Measurements from ENCODE around the gene SLC34A2. TPM values are rescaled to one million over a fixed set of nuclear protein-coding genes. Genes with fewer than 3 reads are reported as not detected.
"Not testable (repeated sequence)": the region's sequence is repeated elsewhere in the genome, so short reads cannot be mapped to it uniquely, and the experiment has no call there.

Gene SLC34A2
- polyA plus RNA-seq, 1 donor from 2014 or later: not detected

GRCh38 chr4:25651682-25652081, 4.0 kb upstream of the SLC34A2 start:
- Mint-ChIP-seq H3K27me3 (peaks cover 23% of the 10 kb centered on the region), H3K9me3 (no peaks in the 10 kb centered on the region), H3K36me3 (no peaks in the 10 kb centered on the region), H3K4me1 (peaks cover 4 to 12% (median 4%) of the 10 kb centered on the region in 3 donors), H3K4me3 (no peak overlapping the region), H3K27ac (no peak overlapping the region)

- Mint-ChIP-seq H3K4me1 (peaks cover 3 to 12% (median 4%) of the 10 kb centered on the region in 3 donors), H3K27me3 (peaks cover 34% of the 10 kb centered on the region), H3K9me3 (no peaks in the 10 kb centered on the region), H3K36me3 (no peaks in the 10 kb centered on the region), H3K27ac (no peak overlapping the region), H3K4me3 (peak overlapping the region in 2 of 4 donors; percentile 38 to 85)
Measured at GRCh38 chr4:25654031-25654970, 1.4 kb upstream of the SLC34A2 start.

- Mint-ChIP-seq H3K27me3 (peaks cover 30% of the 10 kb centered on the region), H3K4me3 (peak overlapping the region in 1 of 4 donors; percentile 67), H3K27ac (peak overlapping the region in 1 of 3 donors; percentile 86), H3K36me3 (no peaks in the 10 kb centered on the region), H3K4me1 (peaks cover 3 to 12% (median 4%) of the 10 kb centered on the region in 3 donors), H3K9me3 (no peaks in the 10 kb centered on the region)
Measured at GRCh38 chr4:25656031-25656430, 380 bp downstream of the SLC34A2 start.

- Mint-ChIP-seq H3K9me3 (no peaks in the 10 kb centered on the region), H3K4me3 (no peak overlapping the region), H3K27ac (no peak overlapping the region), H3K4me1 (peaks cover 4 to 12% (median 5%) of the 10 kb centered on the region in 3 donors), H3K27me3 (peaks cover 31% of the 10 kb centered on the region), H3K36me3 (no peaks in the 10 kb centered on the region)
Measured at GRCh38 chr4:25658357-25658771, 2.7 kb downstream of the SLC34A2 start.

GRCh38 chr4:25658777-25659176, 3.1 kb downstream of the SLC34A2 start:
- no peak overlapping the region for H3K27ac Mint-ChIP-seq
- H3K4me3 Mint-ChIP-seq: no peak overlapping the region
- H3K36me3 Mint-ChIP-seq: no peaks in the 10 kb centered on the region
- peaks cover 31% of the 10 kb centered on the region for H3K27me3 Mint-ChIP-seq
- no peaks in the 10 kb centered on the region for H3K9me3 Mint-ChIP-seq
- H3K4me1 Mint-ChIP-seq: peaks cover 4 to 12% (median 5%) of the 10 kb centered on the region in 3 donors

- not testable (repeated sequence) for H3K4me1 Mint-ChIP-seq, H3K36me3 Mint-ChIP-seq, H3K4me3 Mint-ChIP-seq, H3K9me3 Mint-ChIP-seq, H3K27ac Mint-ChIP-seq
- H3K27me3 Mint-ChIP-seq: peaks cover 25% of the 10 kb centered on the region
Measured at GRCh38 chr4:25661441-25661840, 5.8 kb downstream of the SLC34A2 start.

GRCh38 chr4:25662306-25662705, 6.7 kb downstream of the SLC34A2 start:
- Mint-ChIP-seq H3K4me1 (peaks cover 0 to 2% (median 0%) of the 10 kb centered on the region in 3 donors), H3K27me3 (peaks cover 17% of the 10 kb centered on the region), H3K36me3 (no peaks in the 10 kb centered on the region), H3K4me3 (no peak overlapping the region), H3K9me3 (no peaks in the 10 kb centered on the region), H3K27ac (no peak overlapping the region)

GRCh38 chr4:25663781-25664180, 8.1 kb downstream of the SLC34A2 start:
- Mint-ChIP-seq H3K4me3 (no peak overlapping the region), H3K27me3 (peaks cover 12% of the 10 kb centered on the region), H3K9me3 (no peaks in the 10 kb centered on the region), H3K27ac (no peak overlapping the region), H3K36me3 (no peaks in the 10 kb centered on the region), H3K4me1 (peaks cover 0 to 2% (median 0%) of the 10 kb centered on the region in 3 donors)

GRCh38 chr4:25666031-25666630, 10.5 kb downstream of the SLC34A2 start:
- no peak overlapping the region for H3K27ac Mint-ChIP-seq
- no peaks in the 10 kb centered on the region for H3K9me3 Mint-ChIP-seq
- no peaks in the 10 kb centered on the region for H3K36me3 Mint-ChIP-seq

GRCh38 chr4:25667931-25668557, 12.4 kb downstream of the SLC34A2 start:
- H3K36me3 Mint-ChIP-seq: peaks cover 2% of the 10 kb centered on the region
- H3K4me1 Mint-ChIP-seq: no peaks in the 10 kb centered on the region
- H3K4me3 Mint-ChIP-seq: no peak overlapping the region

More at GRCh38 chr4:25666031-25666630, 10.5 kb downstream of the SLC34A2 start:
- Mint-ChIP-seq H3K4me3 (peak overlapping the region in 2 of 4 donors; percentile 3 to 32), H3K27me3 (peaks cover 12% of the 10 kb centered on the region), H3K4me1 (peaks cover 0 to 2% (median 0%) of the 10 kb centered on the region in 3 donors)

GRCh38 chr4:25670991-25671390, 15.3 kb downstream of the SLC34A2 start:
- H3K36me3 Mint-ChIP-seq: peaks cover 5% of the 10 kb centered on the region

More at GRCh38 chr4:25667931-25668557, 12.4 kb downstream of the SLC34A2 start:
- Mint-ChIP-seq H3K9me3 (no peaks in the 10 kb centered on the region), H3K27ac (no peak overlapping the region), H3K27me3 (peaks cover 7% of the 10 kb centered on the region)

GRCh38 chr4:25672756-25673155, 17.1 kb downstream of the SLC34A2 start:
- H3K4me3 Mint-ChIP-seq: no peak overlapping the region
- no peaks in the 10 kb centered on the region for H3K4me1 Mint-ChIP-seq
- peaks cover 6% of the 10 kb centered on the region for H3K36me3 Mint-ChIP-seq

More at GRCh38 chr4:25670991-25671390, 15.3 kb downstream of the SLC34A2 start:
- Mint-ChIP-seq H3K4me1 (no peaks in the 10 kb centered on the region), H3K9me3 (no peaks in the 10 kb centered on the region), H3K27ac (no peak overlapping the region), H3K27me3 (no peaks in the 10 kb centered on the region), H3K4me3 (no peak overlapping the region)

GRCh38 chr4:25674386-25674785, 18.7 kb downstream of the SLC34A2 start:
- no peak overlapping the region for H3K27ac Mint-ChIP-seq
- no peak overlapping the region for H3K4me3 Mint-ChIP-seq
- no peaks in the 10 kb centered on the region for H3K9me3 Mint-ChIP-seq
- H3K27me3 Mint-ChIP-seq: peaks cover 1% of the 10 kb centered on the region
- H3K4me1 Mint-ChIP-seq: no peaks in the 10 kb centered on the region
- H3K36me3 Mint-ChIP-seq: peaks cover 6% of the 10 kb centered on the region

More at GRCh38 chr4:25672756-25673155, 17.1 kb downstream of the SLC34A2 start:
- Mint-ChIP-seq H3K9me3 (no peaks in the 10 kb centered on the region), H3K27me3 (no peaks in the 10 kb centered on the region), H3K27ac (peak overlapping the region in 1 of 3 donors; percentile 36)

- no peaks in the 10 kb centered on the region for H3K9me3 Mint-ChIP-seq
- peaks cover 2% of the 10 kb centered on the region for H3K27me3 Mint-ChIP-seq
- peaks cover 0 to 4% (median 0%) of the 10 kb centered on the region in 3 donors for H3K4me1 Mint-ChIP-seq
- no peak overlapping the region for H3K27ac Mint-ChIP-seq
- peaks cover 6% of the 10 kb centered on the region for H3K36me3 Mint-ChIP-seq
- H3K4me3 Mint-ChIP-seq: no peak overlapping the region
Measured at GRCh38 chr4:25676221-25676620, 20.6 kb downstream of the SLC34A2 start.

- peaks cover 2% of the 10 kb centered on the region for H3K27me3 Mint-ChIP-seq
- H3K9me3 Mint-ChIP-seq: peaks cover 0 to under 1% (median 0%) of the 10 kb centered on the region in 3 donors
- no peak overlapping the region for H3K27ac Mint-ChIP-seq
- H3K4me3 Mint-ChIP-seq: no peak overlapping the region
- peaks cover 0 to 4% (median 0%) of the 10 kb centered on the region in 3 donors for H3K4me1 Mint-ChIP-seq
- peaks cover 6% of the 10 kb centered on the region for H3K36me3 Mint-ChIP-seq
Measured at GRCh38 chr4:25677157-25677556, 21.5 kb downstream of the SLC34A2 start.

Measured in IgD-negative memory B cell (primary cell).